HepG2 (cell line): ENCODE data around the gene CTNNA1. TPM values are rescaled to one million over a fixed set of nuclear protein-coding genes. Genes with fewer than 3 reads are reported as not detected.

Experiments
- ATAC-seq: fragments of 200-7000 bp; cut with Tn5 transposase; 3 replicates; pipeline ENCODE4 v1.9.1; 2020; ENCODE audit warnings: mild to moderate bottlenecking, moderate library complexity
- BruUV-seq: library from RNA; stranded (reverse); fragments of 400-500 nt; replicated peaks from 2 replicates; lab custom pipeline; 2021; lab: Mats Ljungman, UMichigan
- CTCF ChIA-PET: fragments of 300-600 bp; formaldehyde crosslinking; extraction: SDS; loops from one replicate; lab custom pipeline; 2021; ENCODE audit warnings: low total read pairs, inconsistent platforms, low intra/inter-chr PET ratio; lab: Yijun Ruan, JAX
- POLR2A ChIA-PET: fragments of 350-600 bp; sonication (Branson Sonifier 250); formaldehyde crosslinking; loops from one replicate; lab custom pipeline; 2020; ENCODE audit warnings: antibody characterized with exemption, inconsistent platforms; lab: Yijun Ruan, JAX
- DNase-seq: peaks from one replicate; pipeline ENCODE4 v3.0.0-alpha.2; 2015; ENCODE audit warnings: low spot score
- FAIRE-seq: peaks from 3 replicates; lab custom pipeline; 2011; peaks lifted over from hg19 to GRCh38; lab: Jason Lieb, UNC
- H2AFZ ChIP-seq: one replicate; pipeline ENCODE4 v1.6.1; 2011; ENCODE audit warnings: low read length, inconsistent platforms
- H3K27ac ChIP-seq: fragments of 300-600 bp; 3 replicates; pipeline ENCODE4 v1.8.0; 2011; ENCODE audit warnings: mixed run types, mild to moderate bottlenecking, mixed read lengths, low read length, inconsistent platforms; ENCODE audit not compliant: insufficient read depth; ENCODE audit errors: extremely low read length
- H3K27me3 ChIP-seq, 2 experiments: fragments of 200-600 bp in 1 of 2; 2 replicates in 1 of 2; 3 replicates in 1 of 2; pipeline versions ENCODE4 v1.6.0 to v1.8.0; 2011; ENCODE audit warnings: low read length in 2 of 2, mild to moderate bottlenecking in 2 of 2, moderate library complexity in 2 of 2, inconsistent platforms in 1 of 2; ENCODE audit not compliant: insufficient read depth in 2 of 2, control insufficient read depth in 1 of 2
- H3K36me3 ChIP-seq, 2 experiments: fragments of 200-600 bp in 1 of 2; replicated peaks in 1 of 2; 2 replicates in 1 of 2; 3 replicates in 1 of 2; pipeline versions ENCODE4 v1.5.1 to v1.8.0; 2011; ENCODE audit warnings: low read length in 2 of 2, inconsistent platforms in 1 of 2; ENCODE audit not compliant: insufficient read depth in 2 of 2, control insufficient read depth in 1 of 2
- H3K4me1 ChIP-seq: 2 replicates; pipeline ENCODE4 v1.5.1; 2012; ENCODE audit warnings: low read length, inconsistent platforms; ENCODE audit not compliant: insufficient read depth
- H3K4me2 ChIP-seq: 2 replicates; pipeline ENCODE4 v1.6.0; 2011; ENCODE audit warnings: low read depth, low read length, inconsistent platforms
- H3K4me3 ChIP-seq, 3 experiments: fragments of 200-600 bp in 1 of 3; sonication (generic), shearing (Covaris generic) in 1 of 3; replicated peaks in 1 of 3; 2 replicates each; pipeline ENCODE4 v1.5.1; 2011 to 2016; ENCODE audit warnings: low read length in 3 of 3, inconsistent platforms in 2 of 3, low read depth in 2 of 3, mild to moderate bottlenecking in 2 of 3, control low read depth in 1 of 3, mixed read lengths in 1 of 3; ENCODE audit not compliant: insufficient read depth in 1 of 3
- H3K79me2 ChIP-seq: one replicate; pipeline ENCODE4 v1.6.1; 2011; ENCODE audit warnings: low read length, inconsistent platforms; ENCODE audit not compliant: insufficient read depth
- H3K9ac ChIP-seq: 2 replicates; pipeline ENCODE4 v1.6.0; 2011; ENCODE audit warnings: mild to moderate bottlenecking, low read depth, low read length, inconsistent platforms; ENCODE audit not compliant: insufficient read depth
- H3K9me3 ChIP-seq: 2 replicates; pipeline ENCODE4 v1.5.1; 2012; ENCODE audit warnings: mild to moderate bottlenecking, low read length
- H4K20me1 ChIP-seq: 2 replicates; pipeline ENCODE4 v1.6.0; 2011; ENCODE audit warnings: inconsistent platforms, mild to moderate bottlenecking, low read length, moderate library complexity; ENCODE audit not compliant: insufficient read depth
- DMAP1 ChIP-seq: IDR thresholded peaks from 2 replicates; pipeline ENCODE4 v1.6.1; 2016
- NFYB ChIP-seq: sonication (generic); formaldehyde crosslinking; IDR thresholded peaks from 2 replicates; pipeline ENCODE4 v1.4.0; 2020; ENCODE audit warnings: missing genetic modification reagents
- ONECUT2 ChIP-seq: sonication (generic); formaldehyde crosslinking; IDR thresholded peaks from 2 replicates; pipeline ENCODE4 v1.4.0; 2020; ENCODE audit warnings: missing genetic modification reagents
- RBM22 ChIP-seq: fragments of 200-400 bp; formaldehyde crosslinking; optimal IDR thresholded peaks from 2 replicates; pipeline ENCODE3; 2017; ENCODE audit warnings: mild to moderate bottlenecking, low read length, moderate library complexity
- TAF1 ChIP-seq: sonication (generic); formaldehyde crosslinking; IDR thresholded peaks from 2 replicates; pipeline ENCODE4 v1.4.0; 2020; ENCODE audit warnings: missing genetic modification reagents
- TOPORS ChIP-seq: sonication (generic); formaldehyde crosslinking; IDR thresholded peaks from 2 replicates; pipeline ENCODE4 v1.8.0; 2023; ENCODE audit warnings: mild to moderate bottlenecking, missing genetic modification reagents
- ZNF337 ChIP-seq: sonication (generic); formaldehyde crosslinking; IDR thresholded peaks from 2 replicates; pipeline ENCODE4 v1.5.1; 2020; ENCODE audit warnings: missing genetic modification reagents, low read depth, mild to moderate bottlenecking, borderline replicate concordance
- ZNF460 ChIP-seq: sonication (generic); formaldehyde crosslinking; IDR thresholded peaks from 2 replicates; pipeline ENCODE4 v1.5.1; 2020; ENCODE audit warnings: missing genetic modification reagents, mild to moderate bottlenecking, borderline replicate concordance
- ZNF546 ChIP-seq: sonication (generic); formaldehyde crosslinking; conservative IDR thresholded peaks from 2 replicates; pipeline ENCODE4 v1.8.1; 2023; ENCODE audit warnings: mild to moderate bottlenecking, missing genetic modification reagents
- WGBS: methylation state at CpG from one replicate; pipeline ENCODE4 v1.1.6; 2017; ENCODE audit warnings: low lambda C conversion rate; 5-methylcytosine and 5-hydroxymethylcytosine counted together
- in situ Hi-C: cut with HindIII; loops from 2 replicates; pipeline ENCODE4 v1.10.0; 2017; ENCODE audit warnings: low pct_unique_long_range_greater_than_20kb; ENCODE audit not compliant: extremely low pct_ligation_motif_present
- intact Hi-C: fragments of 100-400 bp; cut with micrococcal nuclease; formaldehyde crosslinking; loops from one replicate; pipeline ENCODE4 v1.10.0; 2022; ENCODE audit not compliant: unreplicated experiment
- polyA plus RNA-seq, 8 experiments: library from polyadenylated mRNA; depleted of rRNA in 3 of 8; stranded (reverse) in 7 of 8; unstranded in 1 of 8; fragments of >200 nt; fragmentation: Illumina TruSeq in 4 of 8; extraction: Trizol in 4 of 8; gene quantifications; 2 replicates each; pipeline versions ENCODE4 v1.2.1 to v1.2.3, GENCODE V29; 2011 to 2016; ENCODE audit warnings: low read depth in 4 of 8, missing spikeins in 1 of 8, mixed read lengths in 1 of 8; ENCODE audit not compliant: insufficient read depth in 1 of 8
- total RNA-seq, 5 experiments: library from RNA; depleted of rRNA; stranded (reverse); fragments of >200 nt; fragmentation: Illumina TruSeq; extraction: Trizol; gene quantifications; 2 replicates each; pipeline ENCODE4 v1.2.3, GENCODE V29; 2016; ENCODE audit warnings: low read depth in 1 of 5
- TF ChIP-seq, protein P1 (sequence below): IDR thresholded peaks from 2 replicates; pipeline ENCODE4 v1.6.1; 2012; ENCODE audit warnings: inconsistent platforms
- TF ChIP-seq, protein P2 (sequence below): sonication (generic); formaldehyde crosslinking; IDR thresholded peaks from 2 replicates; pipeline ENCODE4 v1.4.0; 2020; ENCODE audit warnings: missing genetic modification reagents

Gene CTNNA1
- total and polyA plus RNA-seq, 2 of the 13 experiments (the other 11 are each of a cell fraction or from before 2014, with no cell fraction given), result 66.8 to 162 TPM

DNA sequence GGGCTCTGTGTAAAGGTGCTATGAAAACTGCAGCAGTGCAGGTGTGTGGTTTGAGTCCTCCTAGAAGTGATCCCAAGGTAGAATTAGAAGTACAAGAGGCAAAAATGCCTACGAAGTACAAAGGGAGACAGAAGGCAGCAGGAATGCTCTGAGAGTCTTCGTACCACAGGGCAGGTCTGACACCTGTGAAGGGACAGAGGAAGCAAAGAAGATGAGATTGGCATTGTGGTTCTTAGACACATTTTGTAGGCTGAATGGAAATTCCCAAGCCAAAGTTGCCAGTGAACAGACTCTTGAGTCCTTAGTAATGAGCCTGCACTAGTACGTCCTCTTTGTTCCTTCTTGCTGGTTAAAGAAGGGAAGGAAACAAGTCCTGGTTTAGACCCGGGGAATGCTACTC lies 123.6 kb downstream of the CTNNA1 start:
- TF ChIP-seq RBM22, result peak; percentile 35
- TF ChIP-seq DMAP1 (CRISPR knock-in tag), result no peak
- TF ChIP-seq, all 625 proteins: peak for 1
- Histone ChIP-seq H3K9ac (no peak overlapping the region), H2AFZ (no peak overlapping the region), H3K9me3 (no peaks in the 10 kb centered on the region), H3K27ac (no peak overlapping the region), H3K4me1 (peaks cover under 1% of the 10 kb centered on the region; the same call in 1 of the 2 replicates), H3K27me3 (no peaks in the 10 kb centered on the region), H3K4me2 (no peak overlapping the region), H3K79me2 (peaks cover 16% of the 10 kb centered on the region), H4K20me1 (peaks cover 25% of the 10 kb centered on the region), H3K36me3 (peaks cover 1 to 10% of the 10 kb centered on the region in 2 experiments; a peak in 2 of 5 replicates), H3K4me3 (no peak overlapping the region)
- ChIA-PET CTCF (no interaction called here), POLR2A (no interaction called here)
- no peak for FAIRE-seq
- ATAC-seq, result no peak
- no peak for DNase-seq
- intact Hi-C loops (no loop called here), in situ Hi-C loops (no loop called here)
- no TSS peak for BruUV-seq
- 96% methylated on average over 4 of the region's 4 CpGs for whole genome bisulfite sequencing

DNA sequence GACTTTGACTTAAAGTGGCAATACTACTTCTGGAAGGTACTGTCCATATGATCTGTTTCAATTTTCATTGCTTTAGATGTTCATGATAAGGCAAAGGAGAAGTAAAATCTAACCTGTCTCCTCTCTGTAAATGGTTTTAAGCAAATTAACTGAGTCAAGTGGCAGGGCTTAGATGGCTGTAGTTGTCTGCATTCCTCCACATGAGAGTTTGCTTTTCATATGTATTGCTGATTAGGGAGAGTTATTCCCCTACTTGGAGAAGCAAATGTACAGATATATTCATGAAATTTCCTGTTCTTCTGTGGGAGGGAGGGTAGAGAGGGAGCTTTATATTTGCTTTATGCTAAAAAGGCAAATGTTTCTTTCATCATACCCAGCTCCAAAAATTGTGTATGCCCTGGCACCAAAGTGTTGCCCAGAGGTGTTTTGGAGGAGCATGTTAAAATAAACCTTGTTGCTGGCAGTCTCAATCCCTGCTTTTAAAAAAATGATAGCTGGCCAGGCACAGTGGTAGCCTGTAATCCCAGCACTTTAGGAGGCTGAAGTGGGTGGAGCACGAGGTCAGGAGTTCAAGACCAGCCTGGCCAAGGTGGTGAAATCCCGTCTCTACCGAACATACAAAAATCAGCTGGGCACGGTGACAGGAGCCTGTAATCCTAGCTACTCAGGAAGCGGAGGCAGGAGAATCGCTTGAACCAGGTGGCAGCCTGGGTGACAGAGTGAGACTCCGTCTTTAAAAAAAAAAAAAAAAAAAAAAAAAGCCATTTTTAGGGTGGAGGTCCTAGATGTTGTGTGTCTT lies 125.4 kb downstream of the CTNNA1 start:
- no TSS peak for BruUV-seq
- Histone ChIP-seq H3K27ac (no peak overlapping the region), H3K9me3 (no peaks in the 10 kb centered on the region), H3K4me2 (no peak overlapping the region), H3K36me3 (peaks cover 1 to 8% of the 10 kb centered on the region in 2 experiments; a peak in 2 of 5 replicates), H2AFZ (no peak overlapping the region), H3K4me1 (no peaks in the 10 kb centered on the region), H3K4me3 (no peak overlapping the region), H3K79me2 (peaks cover 9% of the 10 kb centered on the region), H4K20me1 (peaks cover 18% of the 10 kb centered on the region), H3K9ac (no peak overlapping the region), H3K27me3 (no peaks in the 10 kb centered on the region)
- DNase-seq, result no peak
- WGBS, result 94% methylated on average over 7 of the region's 7 CpGs
- TF ChIP-seq TOPORS, result no peak
- no peak for TF ChIP-seq ZNF337 (CRISPR knock-in tag)
- TF ChIP-seq NFYB (CRISPR knock-in tag), result no peak
- no peak for TF ChIP-seq DMAP1 (CRISPR knock-in tag)
- no peak for TF ChIP-seq ZNF546 (CRISPR knock-in tag)
- TF ChIP-seq, protein P1, sequence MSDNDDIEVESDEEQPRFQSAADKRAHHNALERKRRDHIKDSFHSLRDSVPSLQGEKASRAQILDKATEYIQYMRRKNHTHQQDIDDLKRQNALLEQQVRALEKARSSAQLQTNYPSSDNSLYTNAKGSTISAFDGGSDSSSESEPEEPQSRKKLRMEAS, result no peak
- TF ChIP-seq, protein P2, sequence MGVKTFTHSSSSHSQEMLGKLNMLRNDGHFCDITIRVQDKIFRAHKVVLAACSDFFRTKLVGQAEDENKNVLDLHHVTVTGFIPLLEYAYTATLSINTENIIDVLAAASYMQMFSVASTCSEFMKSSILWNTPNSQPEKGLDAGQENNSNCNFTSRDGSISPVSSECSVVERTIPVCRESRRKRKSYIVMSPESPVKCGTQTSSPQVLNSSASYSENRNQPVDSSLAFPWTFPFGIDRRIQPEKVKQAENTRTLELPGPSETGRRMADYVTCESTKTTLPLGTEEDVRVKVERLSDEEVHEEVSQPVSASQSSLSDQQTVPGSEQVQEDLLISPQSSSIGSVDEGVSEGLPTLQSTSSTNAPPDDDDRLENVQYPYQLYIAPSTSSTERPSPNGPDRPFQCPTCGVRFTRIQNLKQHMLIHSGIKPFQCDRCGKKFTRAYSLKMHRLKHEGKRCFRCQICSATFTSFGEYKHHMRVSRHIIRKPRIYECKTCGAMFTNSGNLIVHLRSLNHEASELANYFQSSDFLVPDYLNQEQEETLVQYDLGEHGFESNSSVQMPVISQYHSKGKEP (CRISPR knock-in tag), result no peak
- no peak for TF ChIP-seq ONECUT2
- no peak for TF ChIP-seq ZNF460
- TF ChIP-seq TAF1 (CRISPR knock-in tag), result no peak
- ChIA-PET POLR2A (no interaction called here), CTCF (no interaction called here)
- in situ Hi-C loops, result no loop called here
- ATAC-seq, result no peak
- intact Hi-C loops, result no loop called here
- FAIRE-seq, result no peak
